Measurements from ENCODE around the gene PARD3. TPM values are rescaled to one million over a fixed set of nuclear protein-coding genes. Genes with fewer than 3 reads are reported as not detected.

PARD3 gene
- total RNA-seq, 6 experiments from 2014 or later: 19.1 to 27.8 (median 22.0) TPM

DNA sequence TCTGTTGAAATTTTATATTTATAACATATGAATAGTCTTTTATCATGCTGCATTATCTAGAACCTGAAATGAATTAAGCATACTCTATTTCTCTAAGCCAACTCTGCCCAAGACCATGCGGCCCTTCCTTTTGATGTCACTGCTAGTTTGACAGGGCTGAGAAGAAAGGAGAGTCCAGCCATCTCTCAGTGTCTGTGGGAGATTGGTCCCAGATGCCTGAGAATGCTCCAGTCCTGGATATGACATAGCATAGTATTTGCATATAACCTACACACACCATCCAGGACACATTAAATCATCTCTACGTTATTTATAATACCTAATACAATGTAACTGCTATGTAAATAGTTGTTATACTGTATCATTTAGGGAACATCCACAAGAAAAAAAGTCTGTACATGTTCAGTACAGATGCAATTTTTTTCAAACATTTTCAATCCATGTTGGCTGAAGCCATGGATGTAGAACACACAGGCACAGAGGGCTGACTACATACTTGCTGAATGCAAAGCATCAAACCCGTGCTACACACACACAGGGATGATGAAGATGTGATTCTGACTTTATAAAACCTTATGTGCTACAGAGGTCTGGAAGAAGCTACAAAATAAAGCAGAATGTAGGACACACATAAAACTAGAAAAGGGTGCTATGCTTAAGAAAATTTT, 315.4 kb downstream of the PARD3 start:
- H3K27me3 ChIP-seq: no peaks in the 10 kb centered on the region
- peaks cover 0 to 2% (median 0%) of the 10 kb centered on the region in 4 donors for H3K4me1 ChIP-seq
- WGBS (ENCODE audit: insufficient coverage, low coverage, low lambda C conversion rate, missing lambda C conversion rate): 81% methylated on average over 3 of the region's 3 CpGs
- DNase-seq (no peak), ATAC-seq (no peak)
- H3K9me3 ChIP-seq: no peaks in the 10 kb centered on the region
- H3K36me3 ChIP-seq: no peaks in the 10 kb centered on the region
- intact Hi-C loops (cut with DNase I): no loop called here
- no peak overlapping the region for H3K4me3 ChIP-seq
- TF ChIP-seq POLR2A (IDR thresholded peaks at IDR 0.05): no peak
- TF ChIP-seq CTCF (IDR thresholded peaks at IDR 0.05): no peak
- H3K27ac ChIP-seq: no peak overlapping the region

DNA sequence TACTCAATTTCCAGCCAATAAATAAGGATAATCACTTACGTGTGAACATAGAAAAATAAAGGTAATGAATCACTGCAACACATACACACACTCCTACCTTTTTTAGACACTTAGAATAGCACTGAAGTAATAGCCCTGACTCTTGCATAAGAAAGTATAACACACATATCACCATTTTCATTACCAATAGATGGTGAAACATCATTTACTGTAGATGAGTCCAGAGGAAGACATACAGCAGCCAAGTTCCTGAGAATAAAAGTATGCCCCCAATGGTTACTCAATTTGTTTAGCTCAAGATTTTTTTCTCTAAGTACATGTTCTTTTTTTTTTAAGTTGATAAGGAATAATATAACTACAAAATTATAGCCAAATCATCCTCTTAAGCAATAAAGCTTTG, 316.3 kb downstream of the PARD3 start:
- intact Hi-C loops (cut with DNase I): no loop called here
- Histone ChIP-seq H3K27ac (no peak overlapping the region), H3K4me1 (no peaks in the 10 kb centered on the region), H3K4me3 (no peak overlapping the region), H3K9me3 (no peaks in the 10 kb centered on the region), H3K27me3 (no peaks in the 10 kb centered on the region), H3K36me3 (no peaks in the 10 kb centered on the region)
- ATAC-seq (no peak), DNase-seq (no peak)
- 95% methylated on average over 1 of the region's 1 CpG for WGBS (ENCODE audit: insufficient coverage, low coverage, low lambda C conversion rate, missing lambda C conversion rate)
- TF ChIP-seq POLR2A (IDR thresholded peaks at IDR 0.05) (no peak), CTCF (IDR thresholded peaks at IDR 0.05) (no peak)

DNA sequence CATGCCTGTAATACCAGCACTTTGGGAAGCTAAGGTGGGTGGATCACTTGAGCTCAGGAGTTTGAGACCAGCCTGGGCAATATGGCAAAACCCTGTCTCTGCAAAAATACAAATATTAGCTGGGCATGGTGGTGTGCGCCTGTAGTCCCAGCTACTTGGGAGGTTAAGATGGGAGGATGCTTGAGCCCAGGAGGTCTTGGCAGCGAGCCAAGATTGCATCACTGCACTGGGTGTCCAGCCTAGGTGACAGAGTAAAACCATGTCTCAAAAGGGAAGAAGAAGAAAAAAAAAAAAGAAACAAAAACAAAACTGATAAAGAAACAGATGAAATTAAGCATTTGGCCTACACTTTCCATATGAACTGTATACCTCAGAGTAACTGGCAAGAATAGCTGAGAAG, 319.2 kb downstream of the PARD3 start:
- H3K9me3 ChIP-seq: no peaks in the 10 kb centered on the region
- TF ChIP-seq POLR2A (IDR thresholded peaks at IDR 0.05) (no peak), CTCF (IDR thresholded peaks at IDR 0.05) (no peak)
- H3K4me3 ChIP-seq: no peak overlapping the region
- no peaks in the 10 kb centered on the region for H3K27me3 ChIP-seq
- H3K27ac ChIP-seq: no peak overlapping the region
- 64% methylated on average over 2 of the region's 2 CpGs for WGBS (ENCODE audit: insufficient coverage, low coverage, low lambda C conversion rate, missing lambda C conversion rate)
- H3K36me3 ChIP-seq: no peaks in the 10 kb centered on the region
- ATAC-seq (no peak), DNase-seq (no peak)
- H3K4me1 ChIP-seq: no peaks in the 10 kb centered on the region
- intact Hi-C loops (cut with DNase I): no loop called here

DNA sequence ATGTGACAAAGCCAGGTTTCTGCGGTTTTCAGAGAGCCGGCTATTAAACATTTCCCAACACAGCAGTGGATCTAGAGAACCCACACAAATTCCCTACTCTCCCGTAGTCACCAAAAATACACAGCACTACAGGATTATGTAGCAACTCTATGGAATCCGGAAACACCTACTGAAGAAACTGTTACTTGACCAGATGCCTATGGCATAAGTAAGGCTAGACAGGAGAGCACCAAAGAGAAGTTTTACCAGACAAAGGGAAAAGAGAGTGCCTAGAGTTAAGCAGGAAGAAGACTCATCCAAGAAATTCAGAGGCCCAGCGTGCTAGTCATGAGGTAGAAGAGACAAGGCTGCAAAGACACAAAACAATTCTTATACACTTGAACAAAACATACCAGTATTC, 321.1 kb downstream of the PARD3 start:
- Histone ChIP-seq H3K27ac (no peak overlapping the region), H3K36me3 (no peaks in the 10 kb centered on the region), H3K4me1 (no peaks in the 10 kb centered on the region), H3K9me3 (no peaks in the 10 kb centered on the region), H3K27me3 (no peaks in the 10 kb centered on the region), H3K4me3 (no peak overlapping the region)
- DNase-seq (no peak), ATAC-seq (no peak)
- intact Hi-C loops (cut with DNase I): no loop called here
- 94% methylated on average over 4 of the region's 5 CpGs for WGBS (ENCODE audit: insufficient coverage, low coverage, low lambda C conversion rate, missing lambda C conversion rate)
- no peak for TF ChIP-seq POLR2A (IDR thresholded peaks at IDR 0.05)
- TF ChIP-seq CTCF (IDR thresholded peaks at IDR 0.05): no peak

DNA sequence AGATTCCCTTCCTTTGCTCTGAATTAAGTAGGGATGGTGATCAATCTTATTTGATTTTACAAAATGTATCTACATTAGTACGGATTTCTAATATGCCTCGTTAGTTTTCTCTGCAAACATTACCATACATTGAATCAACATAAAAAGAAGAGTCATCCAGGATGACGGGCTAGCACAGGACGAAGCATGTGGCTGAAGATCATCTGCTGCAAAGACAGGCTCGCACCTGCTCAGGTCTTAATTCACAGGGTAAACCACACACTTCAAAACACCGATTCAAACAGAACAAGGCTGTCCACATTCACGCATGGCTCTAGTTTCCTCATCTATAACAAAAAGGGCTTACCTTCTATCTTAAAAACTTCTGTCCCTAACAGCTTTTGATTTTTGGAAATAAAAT, 323.0 kb downstream of the PARD3 start:
- Histone ChIP-seq H3K9me3 (no peaks in the 10 kb centered on the region), H3K4me3 (no peak overlapping the region), H3K27ac (no peak overlapping the region), H3K27me3 (no peaks in the 10 kb centered on the region), H3K36me3 (no peaks in the 10 kb centered on the region), H3K4me1 (no peaks in the 10 kb centered on the region)
- WGBS (ENCODE audit: insufficient coverage, low coverage, low lambda C conversion rate, missing lambda C conversion rate): 85% methylated on average over 7 of the region's 7 CpGs
- no peak for TF ChIP-seq CTCF (IDR thresholded peaks at IDR 0.05)
- TF ChIP-seq POLR2A (IDR thresholded peaks at IDR 0.05): no peak
- no peak for ATAC-seq
- intact Hi-C loops (cut with DNase I): no loop called here
- no peak for DNase-seq
